Breast epithelium (tissue), 3 donors: Measurements from ENCODE around the gene MCUB.

ENCODE experiments used
- CTCF ChIP-seq, 3 donors: fragments of 450-650 bp; IDR thresholded peaks; one replicate each; pipeline ENCODE4 v1.5.1; 2016 to 2017; ENCODE audit warnings: antibody characterized with exemption in 3 of 3, mild to moderate bottlenecking in 3 of 3, moderate library complexity in 3 of 3
- POLR2A ChIP-seq: fragments of 450-650 bp; IDR thresholded peaks from one replicate; pipeline ENCODE4 v1.6.1; 2016; ENCODE audit warnings: antibody characterized with exemption, mild to moderate bottlenecking, moderate library complexity
- POLR2AphosphoS5 ChIP-seq, 3 donors: sonication (generic); formaldehyde crosslinking; IDR thresholded peaks; one replicate each; pipeline ENCODE4 v1.6.1; 2017; ENCODE audit warnings: antibody characterized with exemption in 3 of 3

- TF ChIP-seq CTCF (IDR thresholded peaks at IDR 0.05) = no peak
- TF ChIP-seq POLR2A = no peak
- no peak for TF ChIP-seq POLR2AphosphoS5 (IDR thresholded peaks at IDR 0.05)
Measured at GRCh38 chr4:109571494-109571893, 11.4 kb downstream of the MCUB start.
